DMS114 treated with DMSO at 0.1 percent for 48 hours (cell line): Measurements from ENCODE around the gene XPR1.

Experiments used
- DNase-seq: peaks from one replicate; lab custom pipeline; 2025; ENCODE audit not compliant: unreplicated experiment; lab: John Stamatoyannopoulos, UW

The XPR1 gene

GRCh38 chr1:180925471-180926051 lies 293.7 kb downstream of the XPR1 start:
- no peak for DNase-seq

- DNase-seq = no peak
These were observed 294.6 kb downstream of the XPR1 start for GRCh38 chr1:180926164-180926981.

- no peak for DNase-seq
These were observed 295.5 kb downstream of the XPR1 start for GRCh38 chr1:180927348-180927747.

GRCh38 chr1:180927841-180928240 lies 296.0 kb downstream of the XPR1 start:
- no peak for DNase-seq

GRCh38 chr1:180928331-180929230 lies 296.8 kb downstream of the XPR1 start:
- no peak for DNase-seq

- no peak for DNase-seq
These were observed 297.6 kb downstream of the XPR1 start for GRCh38 chr1:180929389-180929788.

- DNase-seq = no peak
These were observed 298.9 kb downstream of the XPR1 start for GRCh38 chr1:180930687-180931086.

GRCh38 chr1:180931529-180931928 lies 299.7 kb downstream of the XPR1 start:
- DNase-seq = no peak

GRCh38 chr1:180932378-180932777 lies 300.6 kb downstream of the XPR1 start:
- no peak for DNase-seq

- no peak for DNase-seq
These were observed 301.3 kb downstream of the XPR1 start for GRCh38 chr1:180933141-180933540.

GRCh38 chr1:180934563-180934962 lies 302.7 kb downstream of the XPR1 start:
- DNase-seq = no peak

- DNase-seq = no peak
These were observed 303.7 kb downstream of the XPR1 start for GRCh38 chr1:180935326-180936109.

- DNase-seq = no peak
These were observed 304.5 kb downstream of the XPR1 start for GRCh38 chr1:180936110-180937011.

GRCh38 chr1:180937012-180937372 lies 305.2 kb downstream of the XPR1 start:
- no peak for DNase-seq

- DNase-seq = no peak
These were observed 305.9 kb downstream of the XPR1 start for GRCh38 chr1:180937624-180938225.

- DNase-seq = no peak
These were observed 307.4 kb downstream of the XPR1 start for GRCh38 chr1:180939073-180939710.

- no peak for DNase-seq
These were observed 307.9 kb downstream of the XPR1 start for GRCh38 chr1:180939711-180940103.
